HCT116 (cell line): ENCODE results near the gene PRKRIP1. TPM values are rescaled to one million over a fixed set of nuclear protein-coding genes. Genes with fewer than 3 reads are reported as not detected.

Source experiments
- ATAC-seq: fragments of 200-7000 bp; cut with Tn5 transposase; 2 replicates; pipeline ENCODE4 v1.9.1; 2020; ENCODE audit warnings: mild to moderate bottlenecking, moderate library complexity
- BruUV-seq: library from RNA; stranded (reverse); fragments of 400-500 nt; replicated peaks from 2 replicates; lab custom pipeline; 2021; lab: Mats Ljungman, UMichigan
- CTCF ChIA-PET: fragments of 300-600 bp; sonication (Branson Sonifier 250); formaldehyde crosslinking; loops from one replicate; lab custom pipeline; 2021; ENCODE audit warnings: antibody characterized with exemption; lab: Charles Lee
- POLR2A ChIA-PET: fragments of 300-600, 350-600 bp; sonication (Branson Sonifier 250); formaldehyde crosslinking; loops from one replicate; lab custom pipeline; 2021; ENCODE audit warnings: antibody characterized with exemption; lab: Charles Lee
- RAD21 ChIA-PET, 2 experiments: fragments of 300-600 bp; sonication (Branson Sonifier 250); formaldehyde crosslinking; loops; one replicate each; lab custom pipeline; 2023; ENCODE audit warnings: low total read pairs in 2 of 2; ENCODE audit not compliant: uncharacterized antibody in 2 of 2, unreplicated experiment in 2 of 2, low non-redundant PET in 1 of 2; lab: Charles Lee
- DNase-seq: peaks from one replicate; pipeline ENCODE4 v3.0.0-alpha.2; 2010; ENCODE audit warnings: low read depth, low spot score
- H2AFZ ChIP-seq: fragments of 200-600 bp; shearing (Covaris generic), sonication (generic); 2 replicates; pipeline ENCODE4 v1.6.1; 2017; ENCODE audit warnings: low read depth, mixed run types, mixed read lengths, antibody characterized with exemption, low read length; ENCODE audit not compliant: poor library complexity, severe bottlenecking
- H3K27ac ChIP-seq: 2 replicates; pipeline ENCODE4 v1.5.1; 2012; ENCODE audit warnings: low read depth, low read length
- H3K27me3 ChIP-seq: fragments of 200-600 bp; sonication (generic); 2 replicates; pipeline ENCODE4 v1.6.1; 2016; ENCODE audit warnings: mixed run types, low read length, mixed read lengths; ENCODE audit not compliant: insufficient read depth
- H3K36me3 ChIP-seq, 2 experiments: fragments of 200-500 bp in 1 of 2; fragments of 200-600 bp in 1 of 2; sonication (Bioruptor generic) in 1 of 2; sonication (generic) in 1 of 2; 2 replicates each; pipeline versions ENCODE4 v1.5.1 to v1.6.1; 2014 to 2016; ENCODE audit warnings: low read length in 2 of 2, inconsistent platforms in 1 of 2, mixed read lengths in 1 of 2, mixed run types in 1 of 2; ENCODE audit not compliant: insufficient read depth in 2 of 2, control insufficient read depth in 1 of 2
- H3K4me1 ChIP-seq, 2 experiments: fragments of 200-600 bp in 1 of 2; sonication (generic) in 1 of 2; 2 replicates each; pipeline versions ENCODE4 v1.5.1 to v1.6.1; 2012 to 2017; ENCODE audit warnings: low read length in 2 of 2, inconsistent platforms in 1 of 2, mild to moderate bottlenecking in 1 of 2, mixed read lengths in 1 of 2, mixed run types in 1 of 2, moderate library complexity in 1 of 2; ENCODE audit not compliant: insufficient read depth in 2 of 2, control insufficient read depth in 1 of 2
- H3K4me2 ChIP-seq: fragments of 200-600 bp; sonication (generic); 2 replicates; pipeline ENCODE4 v1.6.1; 2017; ENCODE audit warnings: mixed run types, low read length, mixed read lengths
- H3K4me3 ChIP-seq, 2 experiments: fragments of 200-600 bp in 1 of 2; sonication (generic) in 1 of 2; replicated peaks in 1 of 2; 2 replicates each; pipeline ENCODE4 v1.5.1; 2011 to 2016; ENCODE audit warnings: low read length in 2 of 2, control low read depth in 1 of 2, low read depth in 1 of 2, mild to moderate bottlenecking in 1 of 2, mixed read lengths in 1 of 2, mixed run types in 1 of 2
- H3K79me2 ChIP-seq: fragments of 200-600 bp; sonication (generic); 2 replicates; pipeline ENCODE4 v1.6.1; 2017; ENCODE audit warnings: mild to moderate bottlenecking, mixed run types, low read length, moderate library complexity, mixed read lengths; ENCODE audit not compliant: insufficient read depth
- H3K9ac ChIP-seq: fragments of 200-600 bp; sonication (generic); 2 replicates; pipeline ENCODE4 v1.6.1; 2016; ENCODE audit warnings: low read length, mixed read lengths
- H3K9me2 ChIP-seq: fragments of 200-600 bp; sonication (generic), shearing (Covaris generic); 2 replicates; pipeline ENCODE4 v1.6.1; 2017; ENCODE audit warnings: mixed run types, mild to moderate bottlenecking, moderate library complexity; ENCODE audit not compliant: insufficient read depth
- H3K9me3 ChIP-seq, 2 experiments: fragments of 200-500 bp in 1 of 2; fragments of 200-600 bp in 1 of 2; sonication (Bioruptor generic) in 1 of 2; sonication (generic) in 1 of 2; 2 replicates each; pipeline ENCODE4 v1.6.1; 2014 to 2017; ENCODE audit warnings: low read length in 2 of 2, mixed read lengths in 2 of 2, inconsistent platforms in 1 of 2, low read depth in 1 of 2, mild to moderate bottlenecking in 1 of 2, mixed run types in 1 of 2, moderate library complexity in 1 of 2; ENCODE audit not compliant: control insufficient read depth in 1 of 2, insufficient read depth in 1 of 2
- H4K20me1 ChIP-seq: fragments of 200-600 bp; sonication (generic), shearing (Covaris generic); 2 replicates; pipeline ENCODE4 v1.6.1; 2017; ENCODE audit warnings: mixed run types, mild to moderate bottlenecking, moderate library complexity; ENCODE audit not compliant: insufficient read depth
- ATF3 ChIP-seq: IDR thresholded peaks from 2 replicates; pipeline ENCODE4 v1.6.1; 2012
- CBX3 ChIP-seq: IDR thresholded peaks from 2 replicates; pipeline ENCODE4 v1.6.1; 2012; ENCODE audit warnings: low read depth
- CEBPB ChIP-seq: IDR thresholded peaks from 2 replicates; pipeline ENCODE4 v1.6.1; 2012; ENCODE audit warnings: low read depth
- CTCF ChIP-seq, 3 experiments: fragments of 200-600 bp in 1 of 3; sonication (generic) in 1 of 3; IDR thresholded peaks in 2 of 3; conservative IDR thresholded peaks in 1 of 3; 2 replicates each; pipeline ENCODE4 v1.5.1; 2012 to 2017; ENCODE audit warnings: low read depth in 2 of 3, low read length in 2 of 3, antibody characterized with exemption in 1 of 3, borderline replicate concordance in 1 of 3, control low read depth in 1 of 3, mild to moderate bottlenecking in 1 of 3, mixed read lengths in 1 of 3, mixed run types in 1 of 3, moderate library complexity in 1 of 3; ENCODE audit not compliant: insufficient read depth in 1 of 3
- ELF1 ChIP-seq: IDR thresholded peaks from 2 replicates; pipeline ENCODE4 v1.6.1; 2012; ENCODE audit warnings: low read depth, borderline replicate concordance
- EZH2 ChIP-seq: fragments of 200-600 bp; sonication (generic); IDR thresholded peaks from 2 replicates; pipeline ENCODE4 v1.6.1; 2017; ENCODE audit warnings: antibody characterized with exemption, mixed run types
- EZH2phosphoT487 ChIP-seq: fragments of 200-600 bp; IDR thresholded peaks from 2 replicates; pipeline ENCODE4 v1.6.1; 2018; ENCODE audit warnings: antibody characterized with exemption, borderline replicate concordance
- FOSL1 ChIP-seq: IDR thresholded peaks from 2 replicates; pipeline ENCODE4 v1.6.1; 2012; ENCODE audit warnings: low read depth
- JUND ChIP-seq: IDR thresholded peaks from 2 replicates; pipeline ENCODE4 v1.6.1; 2012
- MAX ChIP-seq: IDR thresholded peaks from 2 replicates; pipeline ENCODE4 v1.6.1; 2012
- POLR2A ChIP-seq: IDR thresholded peaks from 2 replicates; pipeline ENCODE4 v1.7.0; 2011; ENCODE audit warnings: borderline replicate concordance; ENCODE audit not compliant: insufficient read depth, insufficient read length; ENCODE audit errors: extremely low read depth
- POLR2AphosphoS5 ChIP-seq: IDR thresholded peaks from 2 replicates; pipeline ENCODE4 v1.6.1; 2011; ENCODE audit warnings: mild to moderate bottlenecking, low read depth, low read length, moderate library complexity
- RAD21 ChIP-seq: IDR thresholded peaks from 2 replicates; pipeline ENCODE4 v1.6.1; 2012; ENCODE audit warnings: low read depth, mild to moderate bottlenecking
- SIN3A ChIP-seq: IDR thresholded peaks from 2 replicates; pipeline ENCODE4 v1.6.1; 2012; ENCODE audit warnings: low read depth
- SRF ChIP-seq: IDR thresholded peaks from 2 replicates; pipeline ENCODE4 v1.6.1; 2012; ENCODE audit warnings: low read depth
- TCF7L2 ChIP-seq: IDR thresholded peaks from 2 replicates; pipeline ENCODE4 v1.7.0; 2011; ENCODE audit warnings: borderline replicate concordance, inconsistent platforms; ENCODE audit not compliant: insufficient read depth, insufficient read length; ENCODE audit errors: extremely low read depth
- YY1 ChIP-seq: IDR thresholded peaks from 2 replicates; pipeline ENCODE4 v1.6.1; 2011; ENCODE audit warnings: low read length, low read depth, moderate library complexity, mild to moderate bottlenecking; ENCODE audit not compliant: insufficient replicate concordance; ENCODE audit errors: extremely low read depth
- ZBTB33 ChIP-seq: IDR thresholded peaks from 2 replicates; pipeline ENCODE4 v1.6.1; 2011; ENCODE audit warnings: mild to moderate bottlenecking, low read length, moderate library complexity; ENCODE audit not compliant: insufficient replicate concordance; ENCODE audit errors: extremely low read depth
- ZFX ChIP-seq: fragments of 450-650 bp; IDR thresholded peaks from 2 replicates; pipeline ENCODE4 v1.6.1; 2017
- ZNF274 ChIP-seq: fragments of 200-500 bp; sonication (Bioruptor generic); IDR thresholded peaks from 2 replicates; pipeline ENCODE4 v1.6.1; 2014; ENCODE audit warnings: mild to moderate bottlenecking, low read depth, low read length, inconsistent platforms
- intact Hi-C: fragments of 100-400 bp; cut with micrococcal nuclease; formaldehyde crosslinking; loops from 2 replicates; pipeline ENCODE4 v1.10.0; 2022
- total RNA-seq: library from RNA; stranded (reverse); gene quantifications from one replicate; pipeline ENCODE4 v1.2.1, GENCODE V29; 2021; ENCODE audit not compliant: unreplicated experiment

The PRKRIP1 gene
- total RNA-seq, 1 experiment from 2014 or later: 23.0 TPM

GRCh38 chr7:102447311-102447710 lies 51.1 kb downstream of the PRKRIP1 start (continued):
- TF ChIP-seq POLR2AphosphoS5: no peak
- TF ChIP-seq SIN3A: no peak
- no peak for TF ChIP-seq ELF1
- TF ChIP-seq CEBPB: no peak
- TF ChIP-seq POLR2A: no peak
- TF ChIP-seq CTCF (IDR thresholded peaks at IDR 0.05 in 2 of 3, conservative IDR thresholded peaks at IDR 0.05 in 1 of 3; ENCODE audit: borderline replicate concordance in 1 of 3, insufficient read depth in 1 of 3, low read depth in 2 of 3, low read length in 2 of 3): no peak
- TF ChIP-seq RAD21: no peak
- TF ChIP-seq JUND: no peak
- TF ChIP-seq CBX3: no peak

- Histone ChIP-seq H3K79me2 (no peaks in the 10 kb centered on the region), H3K9ac (no peak overlapping the region), H3K4me3 (no peak overlapping the region), H3K9me3 (no peaks in the 10 kb centered on the region), H3K27me3 (no peaks in the 10 kb centered on the region), H2AFZ (no peak overlapping the region), H3K36me3 (no peaks in the 10 kb centered on the region; a peak in 1 of 4 replicates), H3K9me2 (no peaks in the 10 kb centered on the region), H3K4me2 (no peak overlapping the region), H3K27ac (no peak overlapping the region), H4K20me1 (no peaks in the 10 kb centered on the region), H3K4me1 (peaks cover 6 to 25% of the 10 kb centered on the region in 2 experiments)
- POLR2A ChIA-PET: no interaction called here
- intact Hi-C loops: no loop called here
- BruUV-seq: no TSS peak
- no peak for DNase-seq
- no peak for ATAC-seq
- CTCF ChIA-PET: interaction anchor here (0.7 to 2.2 kb wide), 2 partner anchors 37 to 47 kb away, joined by 3 to 14 read pairs; no protein-coding TSS in a partner anchor
- RAD21 ChIA-PET: interaction anchor here in 1 of 2 experiments (1.7 kb wide), 1 partner anchor 45 kb away, joined by 5 read pairs; no protein-coding TSS in a partner anchor
- TF ChIP-seq ATF3 (no peak), POLR2A (no peak), EZH2 (no peak), CEBPB (no peak), SRF (no peak), FOSL1 (no peak), RAD21 (no peak), ZFX (no peak), CBX3 (no peak), ZNF274 (no peak), MAX (no peak), EZH2phosphoT487 (no peak), TCF7L2 (no peak), ZBTB33 (no peak), YY1 (no peak), ELF1 (no peak)
These were observed 53.0 kb downstream of the PRKRIP1 start for GRCh38 chr7:102449136-102449535.
